Lower leg skin (tissue), 4 donors: Measurements from ENCODE around the gene AK1. TPM values are rescaled to one million over a fixed set of nuclear protein-coding genes. Genes with fewer than 3 reads are reported as not detected.
"Not testable (repeated sequence)": the region's sequence is repeated elsewhere in the genome, so short reads cannot be mapped to it uniquely, and the experiment has no call there.

ENCODE experiments used
- DNase-seq, 2 donors: peaks; one replicate each; pipeline ENCODE4 v3.0.0-alpha.2; 2019; ENCODE audit warnings: low spot score in 2 of 2
- H3K4me3 ChIP-seq: fragments of 200-600 bp; sonication (generic); 2 replicates; pipeline ENCODE4 v1.5.1; 2017; ENCODE audit warnings: mild to moderate bottlenecking, low read depth; ENCODE audit not compliant: poor library complexity, severe bottlenecking
- CTCF ChIP-seq, 3 donors: fragments of 450-650 bp; IDR thresholded peaks; one replicate each; pipeline ENCODE4 v1.5.1; 2016; ENCODE audit warnings: antibody characterized with exemption in 3 of 3, mild to moderate bottlenecking in 3 of 3, moderate library complexity in 2 of 3
- POLR2A ChIP-seq, 2 donors: fragments of 450-650 bp; IDR thresholded peaks; one replicate each; pipeline ENCODE4 v1.6.1; 2016 to 2017; ENCODE audit warnings: antibody characterized with exemption in 2 of 2, mild to moderate bottlenecking in 1 of 2, moderate library complexity in 1 of 2
- WGBS, 2 donors: methylation state at CpG; one replicate each; pipeline ENCODE4 v1.1.5; 2018; 5-methylcytosine and 5-hydroxymethylcytosine counted together
- intact Hi-C: fragments of 100-400 bp; cut with DNase I; formaldehyde crosslinking; loops from one replicate; pipeline ENCODE4 v1.15.0; 2023; ENCODE audit warnings: low total_unique reads
- total RNA-seq, 4 donors: library from RNA; depleted of rRNA; stranded (reverse); fragments of >200 nt; gene quantifications; one replicate each; pipeline ENCODE4 v1.1.0, GENCODE V29; 2016

The AK1 gene
- total RNA-seq, 4 donors from 2014 or later, result 9.5 to 35.4 (median 19.8) TPM

GRCh38 chr9:127847833-127848755, 29.4 kb downstream of the AK1 start:
- 75 to 79% methylated on average over 12 of the region's 12 CpGs for WGBS, 2 donors
- no peak overlapping the region for H3K4me3 ChIP-seq
- TF ChIP-seq POLR2A (IDR thresholded peaks at IDR 0.05), result no peak
- no peak for TF ChIP-seq CTCF (IDR thresholded peaks at IDR 0.05)
- intact Hi-C loops, result no loop called here
- DNase-seq, result no peak

GRCh38 chr9:127847178-127847510, 30.3 kb downstream of the AK1 start:
- TF ChIP-seq POLR2A (IDR thresholded peaks at IDR 0.05) (no peak), CTCF (IDR thresholded peaks at IDR 0.05) (no peak)
- no peak overlapping the region for H3K4me3 ChIP-seq
- 64 to 76% methylated on average over 6 of the region's 6 CpGs for WGBS, 2 donors
- no peak for DNase-seq
- intact Hi-C loops, result no loop called here

GRCh38 chr9:127846443-127847177, 30.9 kb downstream of the AK1 start:
- 40 to 47% methylated on average over 16 to 18 of the region's 18 CpGs for WGBS, 2 donors
- intact Hi-C loops, result no loop called here
- no peak for DNase-seq
- no peak overlapping the region for H3K4me3 ChIP-seq
- TF ChIP-seq CTCF (IDR thresholded peaks at IDR 0.05), result no peak
- TF ChIP-seq POLR2A (IDR thresholded peaks at IDR 0.05), result no peak

- 97% methylated on average over 4 of the region's 4 CpGs for WGBS, 2 donors
- intact Hi-C loops, result not testable (repeated sequence)
Measured at GRCh38 chr9:127845619-127846018, 31.9 kb downstream of the AK1 start.

GRCh38 chr9:127844821-127845359, 32.6 kb downstream of the AK1 start:
- TF ChIP-seq CTCF (IDR thresholded peaks at IDR 0.05) (no peak), POLR2A (IDR thresholded peaks at IDR 0.05) (no peak)
- H3K4me3 ChIP-seq, result no peak overlapping the region
- WGBS, 2 donors, result 68 to 74% methylated on average over 16 of the region's 16 CpGs
- intact Hi-C loops, result no loop called here
- no peak for DNase-seq

More at GRCh38 chr9:127845619-127846018, 31.9 kb downstream of the AK1 start:
- not testable (repeated sequence) for DNase-seq, H3K4me3 ChIP-seq
